HT-29 (cell line): Measurements from ENCODE around the gene PAXX. TPM values are rescaled to one million over a fixed set of nuclear protein-coding genes. Genes with fewer than 3 reads are reported as not detected.

Experiments
- DNase-seq: peaks from one replicate; pipeline ENCODE4 v3.0.0-alpha.2; 2015; ENCODE audit warnings: low spot score
- total RNA-seq: library from RNA; depleted of rRNA; stranded (reverse); fragments of >200 nt; shearing (Covaris generic); gene quantifications from 2 replicates; pipeline ENCODE4 v1.2.3, GENCODE V29; 2014; rRNA removed

PAXX gene
- total RNA-seq = 169 and 179 TPM in 2 replicates

GRCh38 chr9:136991993-136992818 is at the start of gene PAXX:
TSS of gene PAXX (plus strand) at chr9:136992422. CDS start at chr9:136992444, 22 bp downstream.
- peak; percentile 93 for DNase-seq

GRCh38 chr9:136942881-136943230 is 49.4 kb upstream of the PAXX start:
- DNase-seq = no peak

GRCh38 chr9:136943291-136944211 is 48.7 kb upstream of the PAXX start:
- DNase-seq = peak; percentile 51

GRCh38 chr9:136944212-136944518 is 48.1 kb upstream of the PAXX start:
- peak; percentile 45 for DNase-seq

GRCh38 chr9:136944519-136945332 is 47.5 kb upstream of the PAXX start, which contains the start of the genes C8G and FBXW5:
TSS of gene C8G (plus strand) at chr9:136945243. CDS start at chr9:136945321, 78 bp downstream.
TSS of gene FBXW5 (minus strand) at chr9:136944738. CDS start at chr9:136944083, 655 bp downstream.
- peak; percentile 95 for DNase-seq

GRCh38 chr9:136945333-136946227 is 46.6 kb upstream of the PAXX start:
- no peak for DNase-seq

GRCh38 chr9:136946228-136947027 is 45.8 kb upstream of the PAXX start:
- no peak for DNase-seq

GRCh38 chr9:136947028-136947891 is 45.0 kb upstream of the PAXX start:
- DNase-seq = no peak

- DNase-seq = peak; percentile 57
Observed at GRCh38 chr9:136947955-136948510, 44.2 kb upstream of the PAXX start.

- DNase-seq = no peak
Observed at GRCh38 chr9:136949239-136949816, 42.9 kb upstream of the PAXX start.

GRCh38 chr9:136949817-136950655 is 42.2 kb upstream of the PAXX start:
- DNase-seq = peak; percentile 97

GRCh38 chr9:136950656-136951276 is 41.5 kb upstream of the PAXX start:
- peak; percentile 19 for DNase-seq

- DNase-seq = no peak
Observed at GRCh38 chr9:136951541-136952320, 40.5 kb upstream of the PAXX start, which contains the start of gene LCN12. TSS of gene LCN12 (plus strand) at chr9:136952273. CDS start at chr9:136952328, 55 bp downstream.

GRCh38 chr9:136952321-136952850 is 39.8 kb upstream of the PAXX start:
- DNase-seq = no peak
